HG03520 (cell line): ENCODE measurements around the gene PSG7.
"Not testable (repeated sequence)": the region's sequence is repeated elsewhere in the genome, so short reads cannot be mapped to it uniquely, and the experiment has no call there.

Experiments used
- ATAC-seq: cut with Tn5 transposase; IDR thresholded peaks from one replicate; pipeline ENCODE4 v1.9.1; 2021; ENCODE audit warnings: mild to moderate bottlenecking, moderate library complexity; ENCODE audit not compliant: unreplicated experiment

PSG7 gene

DNA sequence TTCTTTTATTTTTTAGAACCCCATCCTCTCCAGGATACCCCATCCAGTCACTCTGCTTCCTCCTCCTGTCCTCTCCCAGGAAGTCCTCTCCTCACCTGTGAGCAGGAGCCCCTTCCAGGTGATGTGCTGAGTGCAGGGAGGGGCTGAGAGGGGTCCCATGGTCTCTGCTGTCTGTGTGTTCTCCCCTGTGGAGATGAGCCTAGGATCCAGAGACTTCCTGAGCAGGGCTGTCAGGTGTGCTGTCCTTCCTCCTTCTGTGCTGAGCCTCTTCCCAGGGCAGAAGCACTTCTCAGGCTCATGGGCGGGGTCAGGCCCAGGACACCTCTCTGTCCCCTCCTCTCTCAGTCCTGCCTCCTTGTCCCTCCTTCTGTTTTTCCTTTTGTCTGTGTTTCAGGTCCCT, 19.4 kb downstream of the PSG7 start, which contains the start of gene PSG6:
TSS of gene PSG6 (minus strand) at position 261 of the 400 bp plus-strand sequence. CDS start at position 159, 102 bp downstream.
- ATAC-seq: not testable (repeated sequence)

DNA sequence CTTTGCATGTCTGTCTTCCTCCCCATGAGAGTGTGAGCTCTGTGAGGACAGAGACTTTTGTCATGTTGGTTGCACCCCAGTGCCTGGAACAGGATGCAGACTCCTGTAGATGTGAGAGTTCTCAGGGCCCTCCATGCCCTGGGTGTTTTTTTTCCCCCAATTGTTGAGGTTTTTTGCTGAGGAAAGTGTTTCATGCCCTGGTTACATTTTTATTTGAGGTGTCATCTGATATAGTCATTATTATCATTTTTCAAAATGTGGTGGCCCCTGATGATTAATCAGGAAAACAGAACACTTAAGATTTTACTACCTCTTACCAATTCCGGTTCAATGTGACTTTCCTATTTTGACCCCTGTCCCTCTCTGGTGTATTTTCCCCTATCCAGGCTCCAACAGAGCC, 20.1 kb downstream of the PSG7 start:
- ATAC-seq: not testable (repeated sequence)

DNA sequence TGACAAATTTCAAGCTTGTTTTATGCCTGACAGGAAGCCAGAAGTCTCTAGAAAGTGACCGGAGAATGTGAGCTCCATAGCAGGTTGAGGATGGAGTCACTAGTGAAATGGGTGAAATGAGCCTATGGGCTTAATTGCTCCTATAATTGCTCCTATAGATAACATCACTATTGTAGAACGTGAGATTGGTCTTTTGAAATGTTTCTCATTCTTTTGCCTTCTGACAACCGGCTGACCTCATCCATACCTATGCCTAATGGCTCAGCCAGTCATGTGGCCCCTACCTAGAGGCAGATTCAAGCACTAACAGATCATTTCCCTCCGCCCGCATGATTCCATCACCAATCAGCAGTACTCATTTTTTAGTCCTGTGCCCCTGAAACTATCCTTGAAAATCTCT, 23.5 kb downstream of the PSG7 start:
- not testable (repeated sequence) for ATAC-seq

DNA sequence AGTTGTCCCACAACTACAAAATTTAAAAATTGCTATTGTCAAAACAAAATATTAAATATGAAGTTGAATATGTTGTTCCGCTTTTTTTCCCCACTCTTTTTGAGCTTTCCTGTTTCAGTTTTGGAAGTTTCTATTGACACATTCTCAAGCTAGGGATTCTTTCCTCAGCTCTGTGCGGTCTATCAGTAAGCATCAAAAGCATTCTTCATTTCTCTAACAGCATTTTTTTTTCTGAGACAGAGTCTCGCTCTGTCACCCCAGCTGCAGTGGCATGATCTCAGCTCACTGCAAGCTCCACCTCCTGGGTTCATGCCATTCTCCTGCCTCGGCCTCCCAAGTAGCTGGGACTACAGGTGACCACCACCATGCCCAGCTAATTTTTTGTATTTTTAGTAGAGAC, 24.1 kb downstream of the PSG7 start:
- ATAC-seq: not testable (repeated sequence)

DNA sequence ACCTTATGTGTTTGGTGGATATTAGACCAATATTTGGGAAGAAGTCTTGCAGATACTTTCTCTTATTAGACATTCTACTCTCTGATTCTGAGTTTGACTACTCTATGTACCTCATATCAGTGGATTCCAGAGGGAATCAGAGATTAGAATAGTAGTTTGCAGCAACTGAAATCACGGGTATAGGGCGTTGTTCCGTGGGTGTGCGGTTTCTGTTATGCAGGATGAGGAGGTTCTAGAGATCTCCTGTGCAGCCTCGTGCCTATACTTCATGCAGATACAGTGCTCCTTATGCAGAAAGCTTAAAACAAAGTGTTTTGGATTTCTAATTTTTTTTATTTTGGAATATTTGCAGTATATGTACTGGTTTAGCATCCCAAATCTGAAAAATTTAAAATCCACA, 25.3 kb downstream of the PSG7 start:
- not testable (repeated sequence) for ATAC-seq

DNA sequence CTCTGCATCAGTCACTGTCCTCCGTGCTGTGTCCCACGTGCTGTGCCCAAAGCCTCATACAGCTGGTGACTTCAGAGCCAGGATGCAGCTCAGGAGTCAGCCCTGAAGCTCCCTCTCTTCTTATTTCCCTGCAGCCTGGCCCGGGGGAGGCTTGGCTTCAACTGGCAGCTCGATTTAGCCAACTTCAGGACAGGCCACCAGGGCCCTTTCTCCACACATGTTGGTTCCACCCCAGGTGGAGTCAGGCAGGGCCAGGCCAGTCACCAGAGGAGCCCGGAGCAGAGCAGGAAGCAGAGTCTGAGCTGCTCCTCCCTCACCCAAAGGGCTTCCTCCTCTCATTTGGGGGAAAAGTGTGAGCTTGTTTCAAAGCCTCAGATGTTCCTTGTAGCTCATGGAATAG, 30.8 kb downstream of the PSG7 start:
- ATAC-seq: not testable (repeated sequence)

DNA sequence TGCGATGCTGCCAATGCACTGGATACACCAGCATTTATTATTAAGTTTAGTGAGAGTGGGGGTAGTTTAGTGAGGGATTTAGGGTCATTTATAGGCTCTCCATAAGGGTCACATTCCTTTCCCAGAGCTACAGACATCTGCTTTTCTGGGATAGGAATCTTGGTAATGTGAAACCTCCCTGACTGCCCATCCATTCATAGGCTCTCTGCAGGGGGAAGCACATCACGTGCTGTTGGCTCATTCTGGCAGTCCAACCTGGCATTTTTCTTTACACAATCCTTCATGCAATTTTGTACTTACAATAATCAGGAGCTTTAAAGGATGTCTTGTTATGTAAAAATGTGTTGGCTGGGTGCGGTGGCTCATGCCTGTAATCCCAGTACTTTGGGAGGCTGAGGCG, 36.4 kb downstream of the PSG7 start:
- not testable (repeated sequence) for ATAC-seq

DNA sequence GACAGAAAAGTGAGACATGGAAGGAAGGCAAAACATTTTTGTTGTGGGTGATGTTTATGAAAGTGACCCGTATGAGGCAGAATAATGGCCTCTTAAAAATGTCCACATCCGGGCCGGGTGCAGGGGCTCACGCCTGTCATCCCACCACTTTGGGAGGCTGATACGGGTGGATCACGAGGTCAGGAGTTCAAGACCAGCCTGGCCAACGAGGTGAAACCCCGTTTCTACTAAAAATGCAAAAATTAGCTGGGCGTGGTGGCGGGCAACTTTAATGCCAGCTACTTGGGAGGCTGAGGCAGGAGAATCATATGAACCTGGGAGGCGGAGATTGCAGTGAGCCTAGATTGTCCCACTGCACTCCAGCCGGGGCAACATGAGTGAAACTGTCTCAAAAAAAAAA, 37.3 kb downstream of the PSG7 start:
- ATAC-seq: not testable (repeated sequence)

DNA sequence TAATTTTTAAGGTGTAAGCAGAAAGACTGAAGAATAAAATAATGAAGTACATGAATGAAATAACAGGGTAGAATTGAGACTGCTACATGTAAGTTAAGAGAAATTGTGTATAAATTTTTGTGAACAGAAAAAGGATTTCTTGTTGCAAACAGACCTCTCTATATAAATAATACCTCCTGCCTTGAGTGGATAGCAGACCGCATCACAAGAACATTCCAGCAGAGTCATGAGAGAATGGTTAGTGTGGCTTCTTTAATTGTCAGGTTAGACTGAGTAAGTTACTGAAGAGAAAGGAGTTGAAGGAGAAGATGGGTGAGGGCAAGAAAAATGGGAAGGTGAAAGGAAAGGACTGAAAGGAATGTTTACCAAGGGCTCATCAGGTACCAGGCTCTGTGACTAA, 37.9 kb downstream of the PSG7 start:
- not testable (repeated sequence) for ATAC-seq

DNA sequence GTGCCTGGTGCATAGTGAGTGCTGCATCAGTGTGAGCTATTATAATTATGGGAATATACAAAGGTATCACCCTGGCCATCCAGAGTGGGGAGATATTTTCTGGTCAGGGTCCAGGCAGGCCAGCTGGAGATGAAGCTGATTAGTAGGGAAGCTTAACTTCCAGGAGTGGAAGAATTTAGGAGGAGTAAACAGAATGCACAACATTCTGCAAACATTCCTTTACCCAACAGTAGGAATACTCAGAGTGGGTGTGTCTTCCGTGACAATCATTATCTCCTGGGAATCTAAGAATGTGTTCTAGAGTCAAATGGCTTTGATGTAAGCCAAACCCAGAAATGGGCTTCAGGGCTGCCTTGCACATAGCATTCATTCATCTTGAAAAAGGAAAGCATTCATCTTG, 38.4 kb downstream of the PSG7 start:
- ATAC-seq: not testable (repeated sequence)

DNA sequence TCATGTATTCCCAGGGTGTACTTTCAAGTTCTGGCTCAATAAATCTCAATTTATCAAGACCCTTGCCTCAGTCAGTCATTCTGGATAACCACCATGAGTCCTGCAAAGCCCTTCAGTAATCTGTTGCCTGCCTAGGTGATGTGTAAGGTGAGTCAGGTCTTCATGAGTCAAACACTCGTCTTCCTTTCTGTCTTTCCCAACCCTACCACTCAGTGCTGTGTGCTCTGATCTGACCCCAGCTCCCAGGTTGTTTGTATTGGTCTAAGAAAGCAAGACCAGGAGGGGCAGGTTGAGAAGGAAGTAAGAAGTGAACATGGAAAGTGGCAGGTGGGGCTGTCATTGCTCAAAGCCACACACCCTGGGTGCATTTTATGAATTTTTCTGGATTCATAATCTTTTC, 39.3 kb downstream of the PSG7 start:
- not testable (repeated sequence) for ATAC-seq

DNA sequence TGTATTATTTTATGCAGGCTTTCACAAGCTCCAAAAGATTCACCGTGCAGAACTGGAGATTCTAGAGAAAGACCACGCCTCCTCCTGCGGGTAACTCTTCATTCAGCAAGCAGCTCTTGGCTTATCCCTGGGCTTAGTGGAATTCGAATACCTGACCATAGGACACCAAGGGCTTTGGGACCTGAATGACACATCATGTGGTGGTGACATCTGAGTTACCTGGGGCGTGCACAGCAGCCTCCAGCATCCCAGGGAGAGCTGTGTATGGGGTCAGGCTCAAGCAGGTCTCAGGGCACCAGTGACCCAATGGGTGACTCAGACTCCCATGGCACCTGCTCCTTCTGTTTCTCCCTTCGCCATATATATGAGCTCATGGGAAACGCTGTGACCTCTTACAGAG, 46.6 kb downstream of the PSG7 start:
- not testable (repeated sequence) for ATAC-seq

DNA sequence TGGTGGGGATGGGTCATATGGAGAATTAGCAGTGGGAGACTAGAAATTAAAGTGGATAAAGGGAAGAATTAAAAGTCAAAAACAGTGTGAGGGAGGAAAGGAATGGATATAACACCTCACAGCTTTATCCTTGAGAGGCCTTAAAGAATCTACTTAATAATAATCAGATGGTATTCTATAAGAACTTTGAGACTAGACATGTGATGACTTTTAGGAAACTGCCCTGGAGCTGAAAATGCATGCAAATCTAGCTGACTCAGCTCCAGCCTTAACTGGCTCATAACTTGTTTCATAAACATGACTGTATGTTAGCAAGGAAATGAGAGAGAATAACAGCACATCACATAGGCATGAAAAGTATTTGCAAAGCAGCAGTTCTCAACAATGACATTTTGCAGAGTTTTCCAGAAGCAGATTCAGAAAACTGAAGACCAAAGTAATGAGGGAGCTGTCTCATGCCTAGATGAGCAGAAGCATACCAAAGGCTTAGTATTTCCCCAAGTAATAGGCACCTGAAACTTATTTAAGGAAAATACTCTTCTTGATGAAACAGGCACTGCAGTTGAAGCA, 49.0 kb downstream of the PSG7 start:
- ATAC-seq: not testable (repeated sequence)

DNA sequence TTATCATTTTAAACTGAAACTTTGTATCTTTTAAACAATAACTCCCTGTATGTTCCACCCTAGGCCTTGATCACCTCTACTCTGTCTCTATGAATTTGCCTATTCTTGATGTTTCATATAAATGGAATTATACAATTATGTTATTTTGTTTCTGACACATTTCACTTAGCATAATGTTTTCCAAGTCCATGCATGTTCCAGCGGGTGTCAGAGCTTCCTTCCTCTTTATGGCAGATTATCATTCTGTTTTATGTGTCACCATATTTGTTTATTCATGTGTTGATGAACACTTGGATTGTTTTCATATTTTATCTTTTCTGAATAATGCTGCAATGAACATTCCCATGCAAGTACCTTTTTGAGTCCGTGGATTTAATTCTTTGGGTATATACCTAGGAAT, 54.3 kb downstream of the PSG7 start:
- not testable (repeated sequence) for ATAC-seq

DNA sequence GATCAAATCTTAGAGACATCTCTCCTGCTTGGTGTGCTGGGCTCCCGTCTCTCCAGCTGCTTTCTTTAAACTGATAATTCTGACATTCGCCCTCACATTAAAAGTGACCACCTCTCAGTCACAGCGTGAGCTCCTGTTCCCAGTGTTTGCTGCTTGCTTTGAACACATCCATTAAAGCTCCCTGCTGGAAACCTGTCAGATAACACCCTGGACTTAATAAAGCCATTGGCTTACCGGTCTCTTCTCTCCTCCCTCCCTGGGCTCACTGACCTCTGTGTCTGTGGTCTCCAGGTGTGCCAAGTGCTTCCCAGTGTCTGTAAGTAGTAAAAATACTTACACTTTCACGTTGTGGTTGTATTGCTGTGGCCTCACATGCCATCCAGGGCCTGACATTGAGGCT, 55.0 kb downstream of the PSG7 start:
- ATAC-seq: not testable (repeated sequence)

DNA sequence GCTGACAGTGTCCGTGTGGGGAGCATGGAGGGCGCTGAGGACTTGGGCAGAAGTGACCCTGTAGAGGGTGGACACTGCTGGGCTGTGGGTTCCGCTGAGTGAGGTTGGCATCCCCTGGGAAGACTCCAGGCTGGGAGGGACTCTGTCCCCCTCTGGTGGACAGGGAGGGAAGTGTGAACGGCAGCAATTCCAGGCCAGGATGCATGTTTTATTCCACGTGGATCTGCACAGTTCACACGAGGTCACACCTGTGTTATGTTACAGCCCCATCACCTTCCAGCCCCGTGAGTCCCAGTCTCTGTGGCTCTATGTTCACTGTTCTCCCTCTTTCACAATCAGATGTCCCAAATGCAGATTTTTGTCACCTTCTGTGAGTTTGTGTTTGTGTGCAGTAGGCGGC, 55.7 kb downstream of the PSG7 start:
- not testable (repeated sequence) for ATAC-seq

DNA sequence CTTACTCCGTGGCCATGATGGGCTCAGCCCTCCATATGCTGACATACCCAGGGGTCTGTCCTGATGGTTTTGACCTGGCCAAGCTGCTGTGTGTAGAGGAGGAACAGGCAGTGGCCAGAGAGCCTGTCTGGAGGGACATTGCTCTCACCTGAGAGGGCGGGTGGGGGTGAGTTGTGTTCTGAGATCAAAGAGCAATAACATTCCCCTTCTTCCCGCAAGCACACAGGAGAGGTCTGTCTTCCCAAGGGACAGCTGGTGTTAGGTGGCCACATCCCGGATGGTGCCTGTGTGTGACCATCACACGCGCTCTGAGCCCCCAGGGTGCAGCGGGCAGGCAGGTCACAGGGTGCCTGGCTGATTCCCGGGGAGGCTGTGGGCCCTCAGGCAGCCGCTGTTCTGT, 56.4 kb downstream of the PSG7 start:
- ATAC-seq: not testable (repeated sequence)

DNA sequence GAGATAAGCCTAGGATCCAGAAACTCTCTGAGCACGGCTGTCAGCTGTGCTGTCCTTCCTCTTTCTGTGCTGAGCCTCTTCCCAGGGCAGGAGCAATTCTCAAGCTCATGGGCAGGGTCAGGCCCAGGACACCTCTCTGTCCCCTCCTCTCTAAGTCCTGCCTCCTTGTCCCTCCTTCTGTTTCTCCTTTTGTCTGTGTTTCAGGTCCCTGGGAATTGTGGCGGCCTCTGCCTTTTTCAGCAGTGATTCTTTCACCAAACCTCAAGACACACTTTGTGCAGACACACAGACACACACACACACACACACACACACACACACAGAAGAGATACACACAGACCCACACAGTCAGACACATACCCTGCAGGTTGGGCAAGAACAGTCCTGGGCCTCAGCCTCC, 57.4 kb downstream of the PSG7 start, which contains the start of gene PSG1:
TSS of gene PSG1 (minus strand) at position 101 of the 400 bp plus-strand sequence. CDS start 132 bp downstream, outside the sequence.
- ATAC-seq: no peak

DNA sequence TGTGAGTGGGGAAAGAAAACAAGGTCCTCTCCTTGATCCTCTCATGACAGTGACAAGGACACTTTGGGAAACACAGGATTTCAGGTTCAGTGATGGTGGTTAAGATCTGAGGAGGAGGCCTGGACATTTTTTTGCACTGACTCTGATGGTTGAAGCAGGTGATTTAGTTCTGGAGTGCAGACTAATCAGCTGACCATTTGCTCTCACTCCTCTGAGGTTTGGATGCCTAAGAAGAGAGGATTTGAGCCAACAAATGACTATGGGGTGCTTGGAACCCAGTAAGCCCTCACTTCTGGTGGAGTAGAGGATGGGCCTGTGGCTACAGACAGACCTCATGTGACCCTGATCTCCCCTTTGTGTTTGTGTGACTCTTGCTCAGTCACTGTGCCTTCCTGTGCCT, 60.4 kb downstream of the PSG7 start:
- ATAC-seq: not testable (repeated sequence)

DNA sequence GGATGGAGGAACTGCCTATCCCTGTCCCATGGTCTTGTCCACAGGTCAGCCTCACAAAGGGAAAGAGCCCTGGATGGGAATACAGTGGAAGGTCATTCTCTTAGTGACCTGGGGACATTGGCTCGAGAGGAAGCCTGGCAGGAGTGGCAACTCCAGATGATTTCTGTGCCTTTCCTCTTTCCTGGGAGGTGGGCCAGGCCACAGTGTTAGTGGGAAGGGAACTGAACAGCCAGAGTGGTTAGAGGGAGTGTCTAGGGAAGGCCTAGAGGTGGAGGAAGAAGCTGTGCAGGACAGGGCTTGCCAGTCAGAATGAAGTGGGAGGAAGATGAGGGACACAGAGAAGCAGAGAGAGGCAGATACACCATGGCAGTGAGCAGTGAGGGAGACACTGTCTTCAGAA, 61.1 kb downstream of the PSG7 start:
- ATAC-seq: not testable (repeated sequence)

DNA sequence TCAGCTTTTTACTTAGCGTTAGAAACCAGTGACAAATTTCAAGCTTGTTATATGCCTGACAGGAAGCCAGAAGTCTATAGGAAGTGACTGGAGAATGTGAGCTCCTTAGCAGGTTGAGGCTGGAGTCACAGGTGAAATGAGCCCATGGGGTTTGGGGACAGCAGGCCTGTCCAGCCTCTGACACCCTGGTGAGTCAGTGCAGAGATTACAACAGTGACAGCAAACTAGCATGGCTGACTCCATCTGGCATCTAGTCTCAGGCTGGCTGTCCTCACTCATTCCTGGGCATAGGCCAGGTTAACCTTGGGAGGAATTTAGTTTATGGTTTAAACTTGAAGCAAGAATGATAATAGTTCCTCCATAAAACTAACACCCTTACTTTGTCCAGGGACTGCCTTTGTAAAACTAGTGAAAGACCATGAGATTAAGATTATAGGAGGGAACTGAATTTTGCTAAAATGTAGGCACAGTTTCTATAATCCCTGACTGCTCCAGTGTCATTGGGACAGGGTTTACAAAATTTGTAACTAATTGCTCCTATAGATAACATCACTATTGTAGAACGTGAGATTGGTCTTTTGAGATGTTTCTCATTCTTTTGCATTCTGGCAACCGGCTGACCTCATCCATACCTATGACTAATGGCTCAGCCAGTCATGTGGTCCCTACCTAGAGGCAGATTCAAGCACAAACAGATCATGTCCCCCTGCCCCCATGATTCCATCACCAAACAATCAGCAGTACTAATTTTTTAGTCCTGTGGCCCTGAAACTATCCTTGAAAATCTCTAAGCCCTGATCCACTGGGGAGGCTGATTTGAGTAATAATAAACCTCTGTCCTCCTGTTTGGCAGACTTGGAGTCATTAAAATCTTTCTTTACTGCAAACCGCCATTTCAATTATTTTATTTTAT, 61.9 kb downstream of the PSG7 start:
- not testable (repeated sequence) for ATAC-seq

DNA sequence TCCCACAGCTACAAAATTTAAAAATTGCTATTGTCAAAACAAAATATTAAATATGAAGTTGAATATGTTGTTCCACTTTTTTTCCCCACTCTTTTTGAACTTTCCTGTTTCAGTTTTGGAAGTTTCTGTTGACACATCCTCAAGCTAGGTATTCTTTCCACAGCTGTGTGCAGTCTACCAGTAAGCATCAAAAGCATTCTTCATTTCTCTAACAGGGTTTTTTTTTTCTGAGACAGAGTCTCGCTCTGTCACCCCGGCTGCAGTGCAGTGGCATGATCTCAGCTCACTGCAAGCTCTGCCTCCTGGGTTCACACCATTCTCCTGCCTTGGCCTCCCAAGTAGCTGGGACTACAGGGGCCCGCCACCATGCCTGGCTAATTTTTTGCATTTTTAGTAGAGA, 62.9 kb downstream of the PSG7 start:
- ATAC-seq: not testable (repeated sequence)
